GM19397 (cell line): ENCODE data around the gene SLC30A2.

ENCODE experiments used
- ATAC-seq: cut with Tn5 transposase; IDR thresholded peaks from one replicate; pipeline ENCODE4 v1.9.1; 2021; ENCODE audit warnings: mild to moderate bottlenecking, moderate library complexity; ENCODE audit not compliant: unreplicated experiment

The SLC30A2 gene

DNA sequence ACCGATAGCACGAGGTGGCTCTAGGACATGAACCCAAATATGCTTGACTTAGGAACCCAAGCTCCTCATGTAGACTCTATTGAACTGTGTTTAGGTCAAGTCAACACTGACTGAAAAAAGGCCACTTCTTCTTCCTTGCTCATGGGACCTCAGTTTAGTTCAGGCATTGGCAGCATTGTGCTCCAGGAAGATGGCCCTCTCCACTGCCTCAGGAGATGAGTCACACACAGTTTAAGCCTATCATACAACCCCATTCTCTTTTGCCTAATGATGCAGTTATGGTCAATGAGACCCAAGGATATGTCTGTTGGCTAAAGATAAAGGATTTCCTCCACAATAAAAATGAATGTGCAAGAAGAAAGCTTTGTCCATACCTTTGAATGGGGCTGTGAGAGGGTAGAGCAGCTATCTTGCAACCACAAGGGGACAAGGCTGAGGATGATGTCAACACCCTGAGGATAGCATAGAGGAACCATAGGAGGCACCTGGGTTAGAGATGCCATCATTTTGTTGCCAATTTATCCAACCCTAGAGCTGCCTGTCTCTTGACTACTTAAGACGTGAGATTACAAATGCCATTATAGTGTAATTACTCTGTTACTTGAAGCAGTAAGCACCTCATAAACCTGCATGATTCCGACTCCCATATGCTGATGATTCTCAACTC, 24.5 kb upstream of the SLC30A2 start:
- ATAC-seq = no peak

- no peak for ATAC-seq
Measured at GRCh38 chr1:26069941-26070295, 24.0 kb upstream of the SLC30A2 start.

DNA sequence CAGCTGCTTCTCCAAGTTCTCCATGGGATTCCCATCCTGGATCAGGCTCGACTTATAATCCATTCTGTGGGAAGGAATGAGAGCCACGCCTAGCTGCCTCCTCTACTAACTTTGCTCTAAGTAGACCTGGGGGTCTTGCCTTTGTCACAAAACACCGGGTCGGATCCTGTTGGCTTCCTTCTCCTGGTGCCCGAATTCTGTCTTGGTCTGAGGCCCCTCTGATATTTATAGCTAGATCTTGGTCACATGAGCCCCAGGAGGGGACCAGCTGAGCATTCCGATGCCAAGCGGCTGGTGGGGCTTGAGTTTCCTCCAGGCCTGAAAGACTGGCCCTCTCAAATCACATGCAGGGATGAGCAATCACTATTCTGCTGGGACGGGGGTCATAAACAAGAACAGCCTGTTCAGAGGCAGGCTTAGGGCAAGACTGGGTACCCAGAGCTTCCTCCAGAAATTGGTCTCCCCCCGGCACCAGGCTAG, 21.6 kb upstream of the SLC30A2 start, which contains the start of gene TRIM63:
TRIM63 (minus strand) TSS at position 199 of the 480 bp plus-strand sequence; CDS start at position 63, 136 bp downstream.
- no peak for ATAC-seq

DNA sequence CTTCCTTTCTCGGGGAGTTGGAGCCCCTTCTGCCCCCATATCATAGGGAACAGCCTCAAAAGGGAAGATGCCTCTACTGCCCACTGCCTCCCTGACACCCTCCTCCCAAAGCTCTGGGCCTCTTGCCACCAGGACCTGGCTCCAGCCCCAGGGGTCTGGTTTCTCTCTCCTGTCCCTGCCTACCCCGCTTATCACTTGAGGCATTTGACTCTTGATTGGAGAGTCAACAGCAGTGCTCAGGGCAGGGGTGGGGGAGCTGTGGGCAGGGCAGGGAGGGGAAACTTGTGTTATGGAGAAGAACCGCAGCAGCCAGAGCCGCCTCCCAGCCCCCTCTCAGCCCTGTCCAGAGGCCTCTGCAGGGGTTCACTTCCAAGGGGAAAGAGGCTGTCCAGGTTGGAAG, 20.9 kb upstream of the SLC30A2 start:
- no peak for ATAC-seq

DNA sequence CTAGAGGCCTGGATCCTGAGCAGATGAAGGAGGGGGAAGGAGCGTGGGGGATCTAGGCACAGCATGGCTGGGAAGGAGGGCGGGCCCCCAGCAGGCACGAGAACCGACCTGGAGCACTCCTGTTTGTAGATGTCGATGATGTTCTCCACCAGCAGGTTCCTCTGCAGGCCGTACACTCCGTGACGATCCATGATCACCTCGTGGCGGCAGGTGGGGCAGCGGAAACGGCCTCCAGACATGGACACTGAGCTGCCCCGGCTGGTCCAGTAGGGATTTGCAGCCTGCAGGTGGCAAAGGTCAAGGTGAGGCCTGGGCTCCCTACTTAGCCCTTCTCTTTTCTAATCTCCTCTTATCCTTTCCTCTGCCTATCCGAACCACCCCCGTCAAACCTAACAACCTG, 20.2 kb upstream of the SLC30A2 start:
- no peak for ATAC-seq

DNA sequence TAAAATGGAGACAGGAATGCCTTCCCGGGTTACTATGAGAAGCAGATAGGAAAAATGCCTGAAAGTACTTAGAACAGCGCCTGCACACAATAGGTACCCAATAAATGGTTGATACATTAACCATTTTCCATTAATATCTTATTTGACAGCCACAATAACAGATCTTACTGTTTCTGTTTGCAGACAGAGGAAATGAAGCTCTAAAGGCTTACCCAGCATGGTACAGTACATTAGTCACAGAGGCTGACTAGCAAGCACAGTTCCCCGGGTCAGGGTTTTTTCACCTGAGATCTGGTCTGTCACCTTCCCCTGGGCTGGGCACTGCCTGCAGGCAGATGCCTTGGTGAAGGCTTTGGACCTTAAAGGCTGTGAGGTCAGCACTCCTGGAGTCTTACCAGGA, 18.6 kb upstream of the SLC30A2 start:
- no peak for ATAC-seq

GRCh38 chr1:26060832-26061574, 15.1 kb upstream of the SLC30A2 start:
- ATAC-seq = no peak

DNA sequence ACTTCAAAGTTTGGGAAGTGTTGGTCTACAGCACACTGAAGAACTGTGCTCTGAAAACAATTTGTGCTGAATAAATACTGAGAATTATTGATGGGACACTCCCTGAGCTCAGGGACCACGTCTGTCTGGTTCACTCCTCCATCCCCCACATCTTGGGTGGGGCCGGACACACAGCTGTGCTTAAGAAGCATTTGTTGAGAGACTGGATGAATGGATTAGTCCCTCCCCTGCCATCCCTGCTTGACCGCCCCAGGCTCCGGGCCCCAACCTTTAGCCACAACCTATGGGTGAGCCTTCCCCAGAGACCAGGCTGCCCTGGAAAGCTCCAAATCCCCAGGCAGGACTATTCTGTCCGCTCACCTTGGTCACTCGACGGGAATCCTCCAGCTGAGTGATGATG, 14.0 kb upstream of the SLC30A2 start:
- no peak for ATAC-seq

- ATAC-seq = no peak
Measured at GRCh38 chr1:26058052-26058595, 12.2 kb upstream of the SLC30A2 start.

GRCh38 chr1:26057189-26057588, 11.3 kb upstream of the SLC30A2 start:
- ATAC-seq = no peak

DNA sequence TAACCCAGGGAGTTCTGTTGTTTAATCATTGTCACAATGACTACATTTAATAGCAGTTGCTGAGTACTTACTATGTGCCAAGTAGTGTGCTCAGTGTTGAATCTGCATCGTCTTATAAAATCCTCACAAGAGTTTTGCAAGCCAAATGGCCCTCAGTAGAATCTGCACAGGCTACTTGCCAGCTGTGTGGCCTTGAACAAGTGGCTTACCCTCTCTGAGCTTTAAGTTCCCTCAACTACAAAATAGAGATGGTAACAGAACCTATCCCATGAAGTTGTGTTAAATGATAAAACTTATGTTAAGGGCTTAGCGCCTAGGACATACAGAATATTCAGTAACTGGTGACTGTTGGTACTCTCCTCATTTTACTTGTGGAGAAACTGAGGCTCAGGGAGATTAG, 9.1 kb upstream of the SLC30A2 start:
- no peak for ATAC-seq

GRCh38 chr1:26053718-26054560, 8.0 kb upstream of the SLC30A2 start:
- ATAC-seq = no peak

DNA sequence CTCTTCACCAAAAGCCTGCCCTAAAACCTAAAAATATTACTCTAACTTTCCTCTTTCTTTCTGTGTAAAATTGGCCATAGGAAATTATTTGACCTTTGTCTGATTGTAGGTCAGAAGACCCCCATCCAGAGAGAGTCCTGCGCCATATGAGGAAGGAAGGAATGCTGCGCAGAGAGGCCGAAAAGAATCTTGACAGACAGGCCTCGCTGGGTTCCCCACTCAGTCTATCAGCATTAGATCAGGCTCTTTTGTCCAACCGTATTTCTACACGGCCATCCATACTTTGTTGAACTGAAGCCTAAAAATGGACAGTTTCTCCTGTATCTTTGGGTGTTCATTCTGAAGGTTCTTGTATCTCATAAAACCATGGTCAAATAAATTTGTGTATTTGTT, 4.3 kb upstream of the SLC30A2 start:
- no peak for ATAC-seq

GRCh38 chr1:26049531-26050247, 3.8 kb upstream of the SLC30A2 start:
- ATAC-seq = no peak

DNA sequence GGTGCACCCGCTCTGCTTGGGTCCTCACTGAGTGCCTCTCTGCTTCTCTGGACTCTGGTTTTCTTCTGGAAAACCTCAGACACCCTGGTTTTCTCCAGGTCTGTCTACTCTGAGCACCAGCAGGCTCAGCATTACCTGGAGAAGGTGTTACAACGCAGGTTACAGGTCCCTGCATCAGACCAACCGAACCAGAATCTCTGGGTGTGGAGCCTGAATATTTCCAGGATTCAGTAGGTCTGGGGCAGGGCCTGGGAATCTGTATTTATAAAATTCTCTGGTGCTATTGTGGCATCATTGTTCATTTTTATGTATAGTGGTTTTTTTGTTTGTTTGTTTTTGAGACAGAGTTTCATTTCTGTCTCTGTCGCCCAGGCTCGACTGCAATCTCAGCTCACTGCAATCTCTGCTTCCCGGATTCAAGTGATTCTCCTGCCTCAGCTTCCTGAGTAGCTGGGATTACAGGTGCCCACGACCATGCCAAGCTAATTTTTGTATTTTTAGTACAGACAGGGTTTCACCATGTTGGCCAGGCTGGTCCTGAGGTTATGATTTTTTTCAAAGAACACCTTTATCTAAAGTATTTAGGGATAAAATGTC, 1.5 kb upstream of the SLC30A2 start:
- no peak for ATAC-seq

DNA sequence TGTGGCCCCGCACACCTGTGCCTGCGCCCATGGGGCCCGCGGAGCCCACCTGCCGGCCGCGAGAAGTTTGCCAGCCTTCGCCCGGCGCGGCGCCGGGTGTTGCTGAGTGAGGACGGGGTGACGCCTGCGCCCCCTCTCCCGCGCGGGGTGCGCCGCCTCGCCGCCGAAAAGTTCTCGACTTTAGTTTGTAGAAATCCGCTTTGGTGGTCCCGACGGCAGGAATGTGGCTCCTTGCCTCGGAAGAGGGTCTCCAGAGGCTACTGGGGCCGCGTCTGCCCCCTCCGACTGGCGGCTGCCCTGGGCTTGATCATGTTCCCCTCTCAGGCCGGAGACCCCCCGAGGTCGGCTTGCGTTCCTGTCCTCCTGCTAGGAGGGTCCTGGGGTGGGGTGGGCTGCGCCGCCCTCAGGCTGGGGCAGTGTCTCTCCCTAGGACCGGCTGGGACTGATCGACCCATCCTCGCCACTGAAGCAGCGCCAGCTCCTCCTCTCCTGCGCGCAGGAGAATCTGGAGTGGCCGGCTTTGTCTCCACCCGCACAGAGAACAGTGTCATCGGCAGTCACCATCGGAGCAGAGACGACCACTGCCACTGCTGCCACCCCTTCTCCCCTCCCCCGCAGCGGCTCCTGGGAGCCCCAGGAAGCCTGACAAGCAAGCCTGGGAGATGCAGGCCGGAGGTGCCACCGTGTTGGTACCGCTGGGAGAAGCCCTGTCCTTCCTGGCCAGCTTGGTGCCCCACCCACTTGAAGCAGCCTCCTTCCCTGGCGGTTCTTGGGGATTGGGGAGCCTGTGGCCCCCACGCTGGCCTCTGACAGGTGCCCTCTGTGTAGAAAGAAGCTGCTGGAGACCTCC, 553 bp upstream of the SLC30A2 start:
- no peak for ATAC-seq

- no peak for ATAC-seq
Measured at GRCh38 chr1:26044971-26045721, 772 bp downstream of the SLC30A2 start.

GRCh38 chr1:26044414-26044813, 1.5 kb downstream of the SLC30A2 start:
- no peak for ATAC-seq

GRCh38 chr1:26043765-26044164, 2.2 kb downstream of the SLC30A2 start:
- ATAC-seq = no peak
